SU-DHL-6 (cell line): Measurements from ENCODE around the gene KLK12.

Experiments used
- H2AFZ ChIP-seq: fragments of 200-600 bp; sonication (generic); 2 replicates; pipeline ENCODE4 v1.6.1; 2014; ENCODE audit warnings: low read depth, mild to moderate bottlenecking, moderate library complexity, mixed read lengths, antibody characterized with exemption, low read length; ENCODE audit not compliant: severe bottlenecking
- H3F3A ChIP-seq: fragments of 200-600 bp; shearing (Covaris generic); 2 replicates; pipeline ENCODE4 v1.6.0; 2016; ENCODE audit warnings: antibody characterized with exemption, mild to moderate bottlenecking; ENCODE audit not compliant: insufficient read depth
- H3K27ac ChIP-seq: fragments of 200-600 bp; sonication (generic); 2 replicates; pipeline ENCODE4 v1.5.1; 2016; ENCODE audit warnings: low read depth, mild to moderate bottlenecking, low read length, moderate library complexity, mixed read lengths
- H3K27me3 ChIP-seq: fragments of 200-600 bp; sonication (generic), shearing (Covaris generic); 2 replicates; pipeline ENCODE4 v1.6.0; 2014; ENCODE audit warnings: mild to moderate bottlenecking, low read length
- H3K36me3 ChIP-seq: fragments of 200-600 bp; sonication (generic); 2 replicates; pipeline ENCODE4 v1.6.1; 2014; ENCODE audit warnings: mild to moderate bottlenecking, low read length, mixed read lengths
- H3K4me2 ChIP-seq: fragments of 300-600, 200-600 bp; shearing (Covaris generic), sonication (generic); 2 replicates; pipeline ENCODE4 v1.6.0; 2014; ENCODE audit warnings: low read length, low read depth, mild to moderate bottlenecking; ENCODE audit not compliant: poor library complexity, severe bottlenecking
- H3K4me3 ChIP-seq: fragments of 200-600 bp; sonication (generic); 2 replicates; pipeline ENCODE4 v1.5.1; 2014; ENCODE audit warnings: antibody characterized with exemption, low read length, mild to moderate bottlenecking, mixed read lengths; ENCODE audit not compliant: insufficient read depth, poor library complexity, severe bottlenecking
- H3K79me2 ChIP-seq: fragments of 200-600 bp; sonication (generic); 2 replicates; pipeline ENCODE4 v1.6.1; 2014; ENCODE audit warnings: mild to moderate bottlenecking, low read length, moderate library complexity; ENCODE audit not compliant: insufficient read depth
- H3K9ac ChIP-seq: fragments of 200-600 bp; sonication (generic); 2 replicates; pipeline ENCODE4 v1.7.0; 2014; ENCODE audit warnings: mild to moderate bottlenecking, low read length
- H3K9me2 ChIP-seq: fragments of 200-600 bp; sonication (generic); replicated peaks from 2 replicates; pipeline ENCODE4 v1.6.1; 2014; ENCODE audit warnings: low read length; ENCODE audit not compliant: insufficient read depth
- H3K9me3 ChIP-seq: fragments of 200-600 bp; sonication (generic); 2 replicates; pipeline ENCODE4 v1.6.1; 2014; ENCODE audit warnings: low read length, mixed read lengths; ENCODE audit not compliant: insufficient read depth
- H4K20me1 ChIP-seq: fragments of 200-600 bp; sonication (generic); 2 replicates; pipeline ENCODE4 v1.6.1; 2014; ENCODE audit warnings: low read depth, mild to moderate bottlenecking, antibody characterized with exemption, low read length, moderate library complexity, mixed read lengths
- EZH2phosphoT487 ChIP-seq: fragments of 200-600 bp; sonication (generic), shearing (Covaris generic); conservative IDR thresholded peaks from 2 replicates; pipeline ENCODE4 v1.6.1; 2018; ENCODE audit warnings: mild to moderate bottlenecking, antibody characterized with exemption, low read length, moderate library complexity, mixed read lengths
- TF ChIP-seq, protein P1 (sequence below): fragments of 200-600 bp; sonication (generic); IDR thresholded peaks from one replicate; pipeline ENCODE4 v1.5.1; 2017; ENCODE audit warnings: antibody characterized with exemption, mild to moderate bottlenecking, low read length, moderate library complexity; ENCODE audit not compliant: insufficient read depth, poor library complexity, severe bottlenecking

Gene KLK12

DNA sequence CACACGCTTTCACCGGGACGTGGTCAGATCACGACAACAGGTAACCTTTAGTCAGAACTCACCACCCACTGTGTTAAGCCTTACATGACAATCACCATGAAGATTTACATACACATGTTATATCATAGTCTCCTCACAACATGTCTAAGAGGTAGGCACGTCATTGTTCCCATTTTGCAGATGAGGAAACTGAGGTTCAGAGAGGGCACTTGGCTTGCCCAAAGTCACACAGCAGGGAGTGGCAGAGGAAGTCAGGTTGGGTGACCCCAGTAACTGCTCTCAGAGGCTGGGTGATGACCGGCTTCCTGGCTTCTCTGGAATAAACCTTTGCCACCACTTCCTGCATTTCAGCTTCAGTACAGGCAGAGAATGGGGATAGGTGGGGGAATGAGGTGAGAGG, 20.6 kb downstream of the KLK12 start:
- Histone ChIP-seq H3K27ac (no peak overlapping the region), H3F3A (no peaks in the 10 kb centered on the region), H3K4me2 (no peak overlapping the region), H3K9me3 (no peaks in the 10 kb centered on the region), H2AFZ (no peak overlapping the region), H4K20me1 (no peaks in the 10 kb centered on the region), H3K79me2 (no peaks in the 10 kb centered on the region), H3K9me2 (no peaks in the 10 kb centered on the region), H3K9ac (no peak overlapping the region), H3K4me3 (no peak overlapping the region), H3K27me3 (no peaks in the 10 kb centered on the region), H3K36me3 (no peaks in the 10 kb centered on the region)
- TF ChIP-seq, protein P1, sequence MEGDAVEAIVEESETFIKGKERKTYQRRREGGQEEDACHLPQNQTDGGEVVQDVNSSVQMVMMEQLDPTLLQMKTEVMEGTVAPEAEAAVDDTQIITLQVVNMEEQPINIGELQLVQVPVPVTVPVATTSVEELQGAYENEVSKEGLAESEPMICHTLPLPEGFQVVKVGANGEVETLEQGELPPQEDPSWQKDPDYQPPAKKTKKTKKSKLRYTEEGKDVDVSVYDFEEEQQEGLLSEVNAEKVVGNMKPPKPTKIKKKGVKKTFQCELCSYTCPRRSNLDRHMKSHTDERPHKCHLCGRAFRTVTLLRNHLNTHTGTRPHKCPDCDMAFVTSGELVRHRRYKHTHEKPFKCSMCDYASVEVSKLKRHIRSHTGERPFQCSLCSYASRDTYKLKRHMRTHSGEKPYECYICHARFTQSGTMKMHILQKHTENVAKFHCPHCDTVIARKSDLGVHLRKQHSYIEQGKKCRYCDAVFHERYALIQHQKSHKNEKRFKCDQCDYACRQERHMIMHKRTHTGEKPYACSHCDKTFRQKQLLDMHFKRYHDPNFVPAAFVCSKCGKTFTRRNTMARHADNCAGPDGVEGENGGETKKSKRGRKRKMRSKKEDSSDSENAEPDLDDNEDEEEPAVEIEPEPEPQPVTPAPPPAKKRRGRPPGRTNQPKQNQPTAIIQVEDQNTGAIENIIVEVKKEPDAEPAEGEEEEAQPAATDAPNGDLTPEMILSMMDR = no peak

DNA sequence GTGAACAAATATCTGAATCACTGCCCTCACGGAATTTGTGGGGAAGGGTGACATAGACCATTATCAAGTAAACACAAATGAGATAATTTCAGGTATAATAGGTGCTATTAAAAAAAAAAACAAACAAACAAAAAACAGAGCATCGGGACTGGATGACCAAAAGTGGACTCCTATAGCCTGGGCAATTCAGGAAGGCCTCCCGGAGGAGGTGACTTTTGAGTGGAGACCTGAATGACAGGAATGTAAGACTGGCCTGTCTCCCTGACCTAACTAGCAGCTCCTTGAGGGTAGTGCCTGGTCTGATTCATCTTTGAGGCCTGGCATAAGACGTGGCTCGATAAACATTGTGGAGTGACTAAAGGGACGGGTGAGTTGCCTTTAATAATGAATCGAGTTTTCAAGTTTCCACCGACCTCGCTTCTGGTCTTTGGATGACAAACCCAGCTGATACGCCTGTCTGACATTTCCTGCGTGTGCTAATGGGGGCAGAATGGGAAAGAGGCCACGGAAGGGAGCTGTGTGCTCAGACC, 22.1 kb downstream of the KLK12 start:
- Histone ChIP-seq H3K9me2 (no peaks in the 10 kb centered on the region), H3K9ac (no peak overlapping the region), H3K27me3 (no peaks in the 10 kb centered on the region), H2AFZ (no peak overlapping the region), H3K27ac (no peak overlapping the region), H3F3A (no peaks in the 10 kb centered on the region), H4K20me1 (no peaks in the 10 kb centered on the region), H3K9me3 (no peaks in the 10 kb centered on the region), H3K79me2 (no peaks in the 10 kb centered on the region), H3K36me3 (no peaks in the 10 kb centered on the region), H3K4me3 (no peak overlapping the region), H3K4me2 (no peak overlapping the region)
- TF ChIP-seq, protein P1 = no peak
- no peak for TF ChIP-seq EZH2phosphoT487

DNA sequence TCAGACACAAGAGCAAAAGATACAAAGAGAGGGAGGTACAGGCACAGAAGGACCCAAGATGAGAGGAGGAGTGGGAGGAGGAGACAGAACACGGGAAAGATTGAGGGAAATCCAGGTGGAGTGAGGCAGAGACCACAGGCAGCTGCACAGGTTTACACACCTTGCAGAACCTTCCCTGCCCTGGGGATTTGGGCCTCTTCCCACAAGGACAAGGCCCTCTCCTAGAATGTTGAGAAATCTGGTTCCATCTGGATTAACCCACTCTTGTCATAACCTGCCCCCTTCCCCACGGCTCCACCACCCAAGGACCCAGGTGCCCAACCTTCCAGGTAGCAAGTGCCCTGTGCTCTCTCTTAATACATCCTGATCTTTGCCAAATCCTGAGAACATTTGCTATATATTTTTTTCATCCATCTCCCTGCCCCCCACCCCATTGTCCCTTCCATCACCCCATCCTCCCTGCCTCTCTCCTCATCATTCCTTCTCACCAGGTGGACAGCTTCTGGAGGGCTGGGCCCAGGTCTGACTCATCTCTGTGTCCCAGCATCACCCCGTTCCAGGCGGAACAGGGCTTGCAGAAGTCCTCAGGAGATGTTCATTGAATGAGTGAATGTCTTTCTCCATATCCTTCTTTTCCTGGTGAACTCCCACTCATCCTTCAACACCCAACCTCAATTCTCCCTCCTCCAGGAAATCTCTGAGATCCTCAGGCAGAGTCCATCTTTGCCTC, 24.6 kb downstream of the KLK12 start:
- H3K27me3 ChIP-seq = no peaks in the 10 kb centered on the region
- H2AFZ ChIP-seq = no peak overlapping the region
- H3K4me2 ChIP-seq = no peak overlapping the region
- H3K9me3 ChIP-seq = no peaks in the 10 kb centered on the region
- TF ChIP-seq, protein P1 = no peak
- TF ChIP-seq EZH2phosphoT487 = no peak
- H3K36me3 ChIP-seq = no peaks in the 10 kb centered on the region
- no peak overlapping the region for H3K9ac ChIP-seq
- no peak overlapping the region for H3K27ac ChIP-seq
- no peak overlapping the region for H3K4me3 ChIP-seq
- no peaks in the 10 kb centered on the region for H4K20me1 ChIP-seq
- H3K79me2 ChIP-seq = no peaks in the 10 kb centered on the region
- no peaks in the 10 kb centered on the region for H3F3A ChIP-seq
- H3K9me2 ChIP-seq = no peaks in the 10 kb centered on the region
